Mesenchymal stem cell (in vitro differentiated cells and primary cell): ENCODE data around the gene PANK4.
A peak's percentile ranks its signal among the peaks of the same experiment; 100 is the strongest.

Source experiments
- DNase-seq: peaks from one replicate; pipeline ENCODE4 v3.0.0-alpha.2; 2013
- H2AFZ ChIP-seq: one replicate; pipeline ENCODE4 v1.6.1; 2013; ENCODE audit warnings: low read depth, mild to moderate bottlenecking, control low read depth, inconsistent platforms, low read length, moderate library complexity
- H2AK5ac ChIP-seq: 2 replicates; pipeline ENCODE4 v1.6.1; 2013; ENCODE audit warnings: low read length, moderate library complexity, mild to moderate bottlenecking, inconsistent platforms; ENCODE audit not compliant: severe bottlenecking
- H2BK120ac ChIP-seq: one replicate; pipeline ENCODE4 v1.6.1; 2013; ENCODE audit warnings: low read depth, mild to moderate bottlenecking, inconsistent platforms, low read length, moderate library complexity
- H2BK12ac ChIP-seq, 2 experiments: one replicate each; pipeline ENCODE4 v1.6.1; 2013; ENCODE audit warnings: inconsistent platforms in 2 of 2, low read length in 2 of 2, mild to moderate bottlenecking in 2 of 2, moderate library complexity in 2 of 2, control low read depth in 1 of 2
- H2BK15ac ChIP-seq: one replicate; pipeline ENCODE4 v1.6.1; 2013; ENCODE audit warnings: mild to moderate bottlenecking, low read depth, inconsistent platforms; ENCODE audit not compliant: poor library complexity, severe bottlenecking
- H2BK5ac ChIP-seq: 2 replicates; pipeline ENCODE4 v1.6.1; 2013; ENCODE audit warnings: low read depth, mild to moderate bottlenecking, low read length, control low read depth, inconsistent platforms; ENCODE audit not compliant: poor library complexity, severe bottlenecking
- H3K14ac ChIP-seq, 2 experiments: one replicate each; pipeline ENCODE4 v1.6.1; 2013; ENCODE audit warnings: inconsistent platforms in 2 of 2, low read length in 2 of 2, control low read depth in 1 of 2, mild to moderate bottlenecking in 1 of 2, moderate library complexity in 1 of 2
- H3K18ac ChIP-seq, 2 experiments: one replicate each; pipeline ENCODE4 v1.6.1; 2013; ENCODE audit warnings: inconsistent platforms in 2 of 2, low read length in 2 of 2, control low read depth in 1 of 2, low read depth in 1 of 2, mild to moderate bottlenecking in 1 of 2
- H3K23ac ChIP-seq, 2 experiments: one replicate each; pipeline ENCODE4 v1.6.1; 2013; ENCODE audit warnings: inconsistent platforms in 2 of 2, low read length in 2 of 2, mild to moderate bottlenecking in 2 of 2, moderate library complexity in 2 of 2, control low read depth in 1 of 2
- H3K27ac ChIP-seq: 2 replicates; pipeline ENCODE4 v1.5.1; 2013; ENCODE audit warnings: mild to moderate bottlenecking, moderate library complexity, low read length, control low read depth, inconsistent platforms; ENCODE audit not compliant: poor library complexity, severe bottlenecking
- H3K27me3 ChIP-seq, 2 experiments: 2 replicates each; pipeline versions ENCODE4 v1.6.1 to v1.7.0; 2013; ENCODE audit warnings: low read length in 2 of 2, mild to moderate bottlenecking in 2 of 2, moderate library complexity in 2 of 2, control low read depth in 1 of 2, inconsistent platforms in 1 of 2; ENCODE audit not compliant: control insufficient read depth in 1 of 2, insufficient read depth in 1 of 2
- H3K36me3 ChIP-seq, 2 experiments: 2 replicates each; pipeline versions ENCODE4 v1.6.1 to v1.7.0; 2013; ENCODE audit warnings: low read length in 2 of 2, control low read depth in 1 of 2, inconsistent platforms in 1 of 2, low read depth in 1 of 2, mild to moderate bottlenecking in 1 of 2; ENCODE audit not compliant: insufficient read depth in 2 of 2, control insufficient read depth in 1 of 2
- H3K4ac ChIP-seq, 2 experiments: one replicate each; pipeline ENCODE4 v1.6.1; 2013; ENCODE audit warnings: inconsistent platforms in 2 of 2, low read length in 2 of 2, mild to moderate bottlenecking in 2 of 2, moderate library complexity in 2 of 2, control low read depth in 1 of 2, low read depth in 1 of 2
- H3K4me1 ChIP-seq: 2 replicates; pipeline ENCODE4 v1.6.1; 2013; ENCODE audit warnings: low read depth, low read length, control low read depth; ENCODE audit not compliant: control insufficient read depth, insufficient read depth
- H3K4me2 ChIP-seq: 2 replicates; pipeline ENCODE4 v1.6.1; 2013; ENCODE audit warnings: low read length, mild to moderate bottlenecking, inconsistent platforms; ENCODE audit not compliant: poor library complexity, severe bottlenecking
- H3K4me3 ChIP-seq, 2 experiments: 2 replicates each; pipeline versions ENCODE4 v1.5.1 to v1.7.0; 2013; ENCODE audit warnings: low read length in 2 of 2, mild to moderate bottlenecking in 2 of 2, control low read depth in 1 of 2, low read depth in 1 of 2; ENCODE audit not compliant: insufficient read depth in 1 of 2
- H3K79me1 ChIP-seq: replicated peaks from 2 replicates; pipeline ENCODE4 v1.6.1; 2013; ENCODE audit warnings: mild to moderate bottlenecking, control low read depth, low read length, inconsistent platforms; ENCODE audit not compliant: poor library complexity, severe bottlenecking
- H3K9ac ChIP-seq: 2 replicates; pipeline ENCODE4 v1.7.0; 2013; ENCODE audit warnings: mild to moderate bottlenecking, low read length, moderate library complexity
- H3K9me3 ChIP-seq: 2 replicates; pipeline ENCODE4 v1.7.0; 2013; ENCODE audit warnings: mild to moderate bottlenecking, low read length; ENCODE audit not compliant: control insufficient read depth
- H4K8ac ChIP-seq: one replicate; pipeline ENCODE4 v1.6.1; 2013; ENCODE audit warnings: inconsistent platforms, mild to moderate bottlenecking, low read length, moderate library complexity
- H4K91ac ChIP-seq: one replicate; pipeline ENCODE4 v1.6.1; 2013; ENCODE audit warnings: mild to moderate bottlenecking, low read length, inconsistent platforms
- WGBS: methylation state at CpG from one replicate; pipeline ENCODE4 v1.1.7; 2013; ENCODE audit warnings: mixed read lengths; 5-methylcytosine and 5-hydroxymethylcytosine counted together

Gene PANK4

GRCh38 chr1:2462819-2463218 is 63.6 kb downstream of the PANK4 start:
- no peaks in the 10 kb centered on the region for H3K9me3 ChIP-seq
- H2AK5ac ChIP-seq = no peak overlapping the region
- H2BK15ac ChIP-seq = no peak overlapping the region
- peaks cover 0 to 53% of the 10 kb centered on the region in 2 experiments for H3K27me3 ChIP-seq
- peaks cover 35% of the 10 kb centered on the region for H3K79me1 ChIP-seq
- H3K18ac ChIP-seq = no peak overlapping the region
- H3K9ac ChIP-seq = no peak overlapping the region
- no peak overlapping the region for H3K23ac ChIP-seq
- WGBS = 65% methylated on average over 15 of the region's 15 CpGs
- H3K4me2 ChIP-seq = no peak overlapping the region
- no peak overlapping the region for H3K4me3 ChIP-seq
- no peak overlapping the region for H4K91ac ChIP-seq
- no peak overlapping the region for H2BK5ac ChIP-seq
- H3K14ac ChIP-seq = no peak overlapping the region
- no peak overlapping the region for H4K8ac ChIP-seq
- no peak overlapping the region for H2BK12ac ChIP-seq
- no peak overlapping the region for H2BK120ac ChIP-seq
- peaks cover 0 to 12% of the 10 kb centered on the region in 2 experiments for H3K36me3 ChIP-seq
- peaks cover 78% of the 10 kb centered on the region for H3K4me1 ChIP-seq
- DNase-seq = no peak
- H3K4ac ChIP-seq = no peak overlapping the region
- no peak overlapping the region for H2AFZ ChIP-seq
- no peak overlapping the region for H3K27ac ChIP-seq

DNA sequence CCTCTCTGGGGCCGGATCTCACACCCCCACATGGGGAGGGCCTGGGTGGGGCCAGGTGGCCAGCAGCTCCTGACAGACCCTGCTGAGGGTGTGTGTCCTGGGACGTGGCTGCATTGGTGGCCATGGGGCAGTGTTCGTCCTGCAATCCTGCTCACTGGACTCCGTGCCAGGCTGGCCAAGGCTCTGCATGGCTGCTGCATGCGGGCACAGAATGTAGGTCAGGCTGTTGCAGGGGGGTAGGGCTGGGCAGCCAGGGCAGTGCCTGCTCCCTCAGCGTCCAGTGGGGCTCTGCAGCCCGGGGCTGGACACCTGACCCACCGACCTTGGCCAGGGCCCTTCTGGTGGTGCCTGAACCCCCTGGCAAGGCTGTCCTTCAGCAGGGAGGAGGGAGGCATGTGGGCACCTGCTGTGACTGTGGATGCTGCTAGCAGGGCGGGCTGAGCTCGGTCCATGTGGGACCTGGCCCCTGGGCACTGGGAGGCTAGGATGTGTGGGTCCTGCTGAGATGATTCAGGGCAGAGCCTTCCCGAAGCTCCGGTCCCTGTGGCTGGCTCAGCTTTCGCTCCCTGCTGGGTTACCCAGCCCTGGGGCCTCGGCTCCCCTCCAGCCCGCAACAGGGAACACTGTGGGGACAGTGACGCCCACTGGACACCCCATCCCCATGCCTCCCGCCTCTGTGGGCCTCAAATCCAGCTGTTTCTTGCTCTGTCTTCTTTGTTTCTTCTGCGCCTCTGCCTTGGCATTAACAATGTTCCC is 65.2 kb downstream of the PANK4 start:
- H2AFZ ChIP-seq = no peak overlapping the region
- no peak overlapping the region for H4K91ac ChIP-seq
- H3K14ac ChIP-seq = peak overlapping the region in 1 of 2 experiments; percentile 74
- H3K36me3 ChIP-seq = peaks cover 0 to 12% of the 10 kb centered on the region in 2 experiments
- H3K18ac ChIP-seq = no peak overlapping the region
- H3K27ac ChIP-seq = no peak overlapping the region
- no peak overlapping the region for H2AK5ac ChIP-seq
- H4K8ac ChIP-seq = no peak overlapping the region
- H3K9me3 ChIP-seq = no peaks in the 10 kb centered on the region
- H3K4me1 ChIP-seq = peaks cover 73% of the 10 kb centered on the region
- no peak overlapping the region for H2BK120ac ChIP-seq
- H3K27me3 ChIP-seq = peaks cover 0 to 43% of the 10 kb centered on the region in 2 experiments
- no peak overlapping the region for H3K4me2 ChIP-seq
- H3K23ac ChIP-seq = peak overlapping the region in 1 of 2 experiments; percentile 30
- H3K4me3 ChIP-seq = no peak overlapping the region
- H3K9ac ChIP-seq = no peak overlapping the region
- no peak overlapping the region for H2BK12ac ChIP-seq
- WGBS = 86% methylated on average over 17 of the region's 18 CpGs
- H3K79me1 ChIP-seq = peaks cover 36% of the 10 kb centered on the region
- no peak overlapping the region for H2BK5ac ChIP-seq
- DNase-seq = no peak
- H2BK15ac ChIP-seq = no peak overlapping the region
- no peak overlapping the region for H3K4ac ChIP-seq

DNA sequence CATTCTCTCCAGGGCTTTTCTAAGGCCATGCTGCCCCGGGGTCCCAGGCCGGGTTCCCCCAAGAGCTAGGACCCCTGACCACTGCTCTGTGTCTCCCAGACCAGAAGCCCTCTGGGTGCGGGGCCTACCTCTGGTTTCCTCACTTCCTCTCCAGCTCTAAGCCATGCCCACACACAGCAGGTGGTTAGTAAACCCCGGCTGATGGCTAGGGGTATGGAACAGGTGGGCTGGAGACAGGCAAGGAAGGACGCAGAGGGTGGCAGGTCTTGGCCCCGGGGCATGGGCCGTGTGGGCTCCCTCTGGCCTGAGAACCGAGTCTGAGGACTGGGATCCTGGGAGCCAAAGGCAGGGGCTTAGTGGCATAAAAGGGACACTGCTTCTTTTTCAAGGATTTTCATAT is 66.2 kb downstream of the PANK4 start:
- H3K36me3 ChIP-seq = peaks cover 0 to 13% of the 10 kb centered on the region in 2 experiments
- H2BK120ac ChIP-seq = no peak overlapping the region
- H2BK5ac ChIP-seq = no peak overlapping the region
- no peak overlapping the region for H3K23ac ChIP-seq
- no peak overlapping the region for H2AFZ ChIP-seq
- H2BK12ac ChIP-seq = no peak overlapping the region
- H3K4ac ChIP-seq = no peak overlapping the region
- H3K14ac ChIP-seq = no peak overlapping the region
- H2BK15ac ChIP-seq = no peak overlapping the region
- 74% methylated on average over 7 of the region's 8 CpGs for WGBS
- peaks cover 36% of the 10 kb centered on the region for H3K79me1 ChIP-seq
- no peak overlapping the region for H3K4me2 ChIP-seq
- peaks cover 0 to 35% of the 10 kb centered on the region in 2 experiments for H3K27me3 ChIP-seq
- H3K18ac ChIP-seq = no peak overlapping the region
- no peak overlapping the region for H3K9ac ChIP-seq
- H2AK5ac ChIP-seq = no peak overlapping the region
- H3K4me1 ChIP-seq = peaks cover 77% of the 10 kb centered on the region
- H4K8ac ChIP-seq = no peak overlapping the region
- no peaks in the 10 kb centered on the region for H3K9me3 ChIP-seq
- no peak overlapping the region for H3K27ac ChIP-seq
- DNase-seq = no peak
- no peak overlapping the region for H3K4me3 ChIP-seq
- H4K91ac ChIP-seq = no peak overlapping the region

DNA sequence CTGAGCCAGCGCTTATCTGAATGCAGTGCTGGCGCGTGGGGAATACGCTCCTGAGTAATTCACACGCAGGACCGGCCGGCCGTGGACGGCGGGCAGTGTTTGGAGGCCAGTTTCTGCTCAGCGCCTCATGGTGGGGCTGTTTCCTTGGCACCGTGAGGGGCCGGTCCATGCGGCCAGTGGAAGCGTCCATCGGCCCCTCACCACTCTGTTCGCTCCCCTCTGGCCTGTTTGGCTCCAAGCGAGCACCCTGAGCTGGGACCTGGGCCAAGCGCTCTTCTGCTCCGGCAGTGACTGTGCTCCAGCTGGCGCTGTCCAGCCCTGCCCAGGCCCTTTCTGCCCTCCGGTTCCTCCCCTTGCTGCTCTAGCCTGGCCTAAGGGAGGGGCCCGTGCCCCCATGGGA is 66.6 kb downstream of the PANK4 start:
- Histone ChIP-seq H2BK5ac (no peak overlapping the region), H2BK15ac (no peak overlapping the region), H2BK120ac (no peak overlapping the region), H3K9me3 (no peaks in the 10 kb centered on the region), H2AK5ac (no peak overlapping the region), H3K14ac (no peak overlapping the region), H3K23ac (no peak overlapping the region), H3K9ac (no peak overlapping the region), H3K4ac (no peak overlapping the region), H2BK12ac (no peak overlapping the region), H3K27ac (no peak overlapping the region), H3K18ac (no peak overlapping the region), H4K8ac (no peak overlapping the region), H4K91ac (no peak overlapping the region), H3K79me1 (peaks cover 36% of the 10 kb centered on the region), H3K36me3 (peaks cover 0 to 9% of the 10 kb centered on the region in 2 experiments), H2AFZ (no peak overlapping the region), H3K4me1 (peaks cover 79% of the 10 kb centered on the region), H3K4me2 (no peak overlapping the region), H3K27me3 (peaks cover 0 to 30% of the 10 kb centered on the region in 2 experiments), H3K4me3 (no peak overlapping the region)
- WGBS = 83% methylated on average over 23 of the region's 23 CpGs
- DNase-seq = no peak
